Hematopoietic multipotent progenitor cell treated with erythropoietin and hydrocortisone succinate and interleukin-3 and kit ligand, for 8 days (in vitro differentiated cells): Measurements from ENCODE around the gene TMEM217.

Experiments used
- DNase-seq: peaks from one replicate; pipeline ENCODE4 v3.0.0-alpha.2; 2015

TMEM217 gene

DNA sequence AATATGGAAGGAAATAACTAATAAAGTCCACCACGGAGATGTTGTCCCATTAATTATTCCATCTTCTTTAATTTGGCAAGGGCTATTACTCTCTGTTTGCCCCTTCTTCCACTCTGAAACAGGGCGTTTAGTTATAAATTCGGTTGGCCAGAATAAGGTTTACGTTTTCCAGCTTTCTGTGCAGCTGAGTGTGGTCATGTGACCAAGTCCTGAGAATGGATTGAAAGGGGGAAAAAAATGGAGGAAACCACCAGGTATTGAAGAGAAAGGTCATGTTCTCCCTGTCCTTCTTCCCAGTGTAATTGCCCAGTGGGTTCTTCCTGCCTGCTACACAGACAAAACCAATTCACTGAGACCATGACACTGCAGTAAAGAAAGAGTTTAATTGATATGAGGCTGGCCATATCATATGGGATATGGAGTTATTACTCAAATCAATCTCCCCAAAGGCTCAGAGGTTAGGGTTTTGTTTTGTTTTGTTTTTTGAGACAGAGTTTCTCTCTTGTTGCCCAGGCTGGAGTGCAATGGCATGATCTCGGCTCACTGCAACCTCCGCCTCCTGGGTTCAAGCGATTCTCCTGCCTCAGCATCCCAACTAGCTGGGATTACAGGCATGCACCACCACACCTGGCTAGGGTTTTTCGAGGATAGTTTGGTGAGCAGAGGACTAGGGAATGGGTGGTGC lies 14.7 kb downstream of the TMEM217 start:
- no peak for DNase-seq

DNA sequence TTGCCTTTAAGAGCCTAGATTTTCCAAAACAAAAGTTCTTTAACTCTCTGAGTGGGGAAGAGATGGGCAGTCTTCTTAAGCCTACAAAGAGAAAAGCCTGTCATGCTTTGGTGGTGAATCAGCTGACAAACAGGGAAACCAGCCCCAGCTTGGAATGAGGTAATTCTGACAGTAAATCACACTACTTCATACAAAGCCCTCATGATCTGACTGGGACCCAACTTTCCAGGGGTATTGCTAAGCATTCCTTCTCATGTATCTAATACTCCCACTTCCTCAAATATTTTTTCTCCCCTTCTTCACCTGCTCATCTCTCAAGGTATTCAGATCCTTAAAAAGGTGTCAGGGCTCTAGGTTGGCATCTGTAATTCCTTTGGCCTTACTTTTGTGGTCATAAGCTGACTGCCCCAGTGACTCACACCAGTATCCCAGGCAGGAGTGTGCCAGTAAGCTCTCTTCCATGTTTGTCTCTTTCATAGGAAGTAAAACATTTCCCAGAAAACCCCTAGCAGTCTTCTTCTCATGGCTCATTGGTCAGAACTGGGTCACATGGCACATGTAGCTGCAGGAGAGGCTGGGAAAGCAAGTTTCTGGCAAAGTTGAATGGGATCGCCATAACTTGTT lies 15.4 kb downstream of the TMEM217 start:
- no peak for DNase-seq

DNA sequence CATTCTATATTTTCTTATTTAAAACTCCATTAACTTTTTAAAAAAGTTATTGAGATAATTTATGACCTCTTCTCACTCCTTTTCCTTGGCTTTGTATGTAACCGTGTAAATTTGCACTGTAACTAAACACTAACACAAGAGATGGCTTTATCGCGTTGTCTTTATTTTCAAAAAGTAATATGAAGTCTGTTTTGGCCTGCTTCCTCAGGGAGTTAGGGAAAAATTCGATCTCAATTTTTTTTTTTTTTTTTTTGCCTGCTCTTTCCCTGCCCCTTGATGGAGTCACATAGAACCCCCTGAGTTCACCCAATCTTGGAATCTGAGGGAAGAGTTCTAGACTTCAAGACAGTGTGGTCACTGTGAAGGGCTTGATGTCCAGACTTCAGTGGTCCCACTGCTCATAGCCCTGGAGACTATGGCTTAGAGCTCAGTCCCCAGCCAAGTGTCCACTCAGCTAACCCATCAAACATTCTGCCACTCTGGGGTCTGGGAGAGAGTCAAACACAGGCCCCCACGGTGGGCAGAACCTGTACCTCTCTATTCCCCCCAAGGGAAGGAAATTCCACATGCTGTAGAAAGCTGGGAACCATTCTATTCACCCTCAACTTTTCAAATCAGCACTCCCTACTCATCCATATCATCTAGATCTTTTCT lies 16.0 kb downstream of the TMEM217 start:
- DNase-seq, result no peak

- no peak for DNase-seq
These were observed 16.8 kb downstream of the TMEM217 start for GRCh38 chr6:37241131-37241530.

DNA sequence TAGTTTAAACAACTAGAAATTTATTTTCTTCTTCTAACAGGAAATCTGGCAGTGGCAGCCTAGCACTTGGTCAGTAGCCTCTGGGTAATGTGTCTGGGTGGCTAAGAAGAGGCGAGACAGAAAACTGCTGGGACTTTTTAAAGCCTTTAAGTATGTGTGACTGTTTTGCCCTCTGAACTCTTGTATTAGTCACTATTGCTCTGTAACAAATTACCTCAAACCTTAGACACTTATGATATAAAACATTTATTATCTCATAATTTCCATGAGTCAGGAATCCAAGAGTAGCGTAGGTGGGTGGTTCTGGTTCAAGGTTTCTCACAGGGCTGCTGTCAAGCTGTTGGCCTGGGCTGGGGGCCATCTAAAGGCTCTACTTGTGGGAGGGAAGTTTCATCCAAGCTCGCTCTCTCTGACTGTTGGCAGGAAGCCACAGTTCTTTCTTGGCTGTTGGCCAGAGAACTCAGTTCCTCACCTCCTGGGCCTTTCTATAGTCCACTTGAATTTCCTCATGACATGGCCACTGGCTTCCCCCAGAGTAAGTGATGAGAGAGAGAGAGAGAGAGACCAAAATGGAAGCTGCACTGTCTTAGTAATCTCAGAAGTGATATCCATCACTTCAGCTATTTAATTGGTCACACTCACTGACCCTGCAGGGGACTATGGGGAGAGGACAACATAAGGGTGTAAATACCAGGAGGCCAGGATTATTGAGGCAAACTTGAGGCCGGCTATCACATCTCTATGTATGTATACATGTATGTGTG lies 17.8 kb downstream of the TMEM217 start:
- peak; percentile 93 for DNase-seq

GRCh38 chr6:37239526-37239925 lies 18.4 kb downstream of the TMEM217 start:
- no peak for DNase-seq

DNA sequence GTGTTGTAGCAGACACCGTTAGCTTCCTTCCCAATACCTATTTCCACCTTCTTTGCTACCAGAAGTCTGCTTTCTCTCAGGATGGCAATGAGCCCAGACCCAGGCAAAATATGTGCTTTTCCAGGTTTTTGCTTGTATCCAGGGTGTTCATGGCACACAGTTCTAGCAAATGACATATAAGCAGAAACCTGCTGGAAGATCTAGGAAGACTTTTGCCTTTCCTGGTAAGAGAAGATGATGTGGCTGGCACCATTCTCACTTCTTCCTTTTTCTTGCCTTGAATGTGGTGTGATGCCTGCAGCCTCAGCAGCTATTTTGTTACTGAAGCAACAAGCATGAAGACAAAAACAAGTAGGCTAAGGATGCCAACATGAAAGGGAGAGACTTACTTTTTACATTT lies 19.6 kb downstream of the TMEM217 start:
- no peak for DNase-seq

GRCh38 chr6:37237789-37238188 lies 20.2 kb downstream of the TMEM217 start:
- no peak for DNase-seq

- DNase-seq, result no peak
These were observed 21.0 kb downstream of the TMEM217 start for GRCh38 chr6:37236921-37237320.

DNA sequence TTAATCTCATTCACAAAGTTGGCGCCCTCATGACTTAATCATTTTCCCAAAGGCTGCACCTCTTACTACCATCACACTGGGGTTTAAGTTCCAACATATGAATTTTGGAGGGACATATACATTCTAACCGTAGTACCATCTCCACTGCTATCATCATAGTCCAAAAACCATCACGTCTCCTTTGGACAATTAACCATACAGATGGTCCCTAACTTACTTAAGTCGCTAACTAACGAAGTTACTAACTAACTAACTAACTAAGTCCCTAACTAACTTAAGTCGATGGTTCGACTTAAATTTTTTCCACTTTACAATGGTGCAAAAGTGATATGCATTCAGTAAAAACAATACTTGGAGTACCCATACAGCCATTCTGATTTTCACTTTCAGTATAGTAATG lies 24.4 kb downstream of the TMEM217 start:
- no peak for DNase-seq

GRCh38 chr6:37232430-37233017 lies 25.4 kb downstream of the TMEM217 start:
- DNase-seq, result peak; percentile 43

GRCh38 chr6:37230104-37230503 lies 27.8 kb downstream of the TMEM217 start:
- DNase-seq, result no peak

DNA sequence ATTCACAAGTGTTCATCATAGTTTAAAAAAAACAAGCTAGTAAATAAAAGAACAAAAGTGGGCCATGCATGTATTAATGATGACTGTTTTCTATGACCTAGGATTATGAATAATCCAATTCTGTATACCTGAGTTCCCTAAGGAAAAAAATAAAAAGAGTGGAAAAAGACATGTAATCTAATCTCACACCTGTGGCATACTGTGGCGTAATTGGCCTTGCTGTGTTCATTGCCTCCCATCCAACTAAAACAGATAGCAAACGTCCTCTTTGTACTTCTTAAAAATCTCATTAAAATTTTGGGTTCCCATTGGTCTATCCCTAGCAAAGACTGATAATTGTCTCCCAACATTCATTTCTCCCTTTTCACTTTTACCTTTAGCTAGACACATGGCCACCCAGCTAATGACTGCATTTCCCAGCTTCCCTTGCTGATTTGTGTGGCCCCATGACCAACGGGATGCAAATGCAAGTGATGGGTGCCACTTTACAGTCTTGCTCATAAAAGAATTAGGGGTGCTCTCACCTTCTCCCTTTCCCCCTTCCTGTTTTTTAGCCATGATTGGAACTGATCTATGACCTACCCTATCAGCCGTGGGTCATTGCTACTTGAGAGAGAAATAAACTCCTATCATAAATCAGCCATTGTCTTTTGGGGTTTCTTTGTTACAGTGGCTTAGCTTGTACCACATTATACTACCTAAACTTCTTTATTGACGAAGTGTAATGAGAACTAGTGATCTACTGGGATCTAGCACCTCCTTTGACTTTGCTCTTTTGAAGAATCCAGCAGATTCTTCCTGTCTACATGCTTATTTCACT lies 32.4 kb downstream of the TMEM217 start:
- DNase-seq, result no peak

- DNase-seq, result no peak
These were observed 35.0 kb downstream of the TMEM217 start for GRCh38 chr6:37222992-37223391.

- DNase-seq, result peak; percentile 89
These were observed 35.6 kb downstream of the TMEM217 start for GRCh38 chr6:37222125-37222967.

GRCh38 chr6:37221585-37222124 lies 36.3 kb downstream of the TMEM217 start:
- DNase-seq, result no peak

- no peak for DNase-seq
These were observed 39.4 kb downstream of the TMEM217 start for GRCh38 chr6:37218511-37218910.

DNA sequence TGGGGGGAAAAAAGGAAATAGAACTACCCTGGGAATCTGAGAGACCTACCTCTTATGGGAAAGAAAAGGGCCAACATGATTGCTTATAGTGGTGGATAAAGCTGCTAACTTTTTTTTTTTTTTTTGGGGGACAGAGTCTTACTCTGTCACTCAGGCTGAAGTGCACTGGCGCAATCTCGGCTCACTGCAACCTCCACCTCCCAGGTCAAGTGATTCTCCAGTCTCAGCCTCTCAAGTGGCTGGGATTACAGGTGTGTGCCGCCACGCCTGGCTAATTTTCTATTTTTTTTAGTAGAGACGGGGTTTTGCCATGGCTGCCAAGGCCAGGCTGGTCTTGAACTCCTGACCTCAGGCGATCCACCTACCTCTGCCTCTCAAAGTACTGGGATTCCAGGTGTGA lies 39.9 kb downstream of the TMEM217 start:
- no peak for DNase-seq

GRCh38 chr6:37212268-37212667 lies 45.7 kb downstream of the TMEM217 start:
- DNase-seq, result no peak

DNA sequence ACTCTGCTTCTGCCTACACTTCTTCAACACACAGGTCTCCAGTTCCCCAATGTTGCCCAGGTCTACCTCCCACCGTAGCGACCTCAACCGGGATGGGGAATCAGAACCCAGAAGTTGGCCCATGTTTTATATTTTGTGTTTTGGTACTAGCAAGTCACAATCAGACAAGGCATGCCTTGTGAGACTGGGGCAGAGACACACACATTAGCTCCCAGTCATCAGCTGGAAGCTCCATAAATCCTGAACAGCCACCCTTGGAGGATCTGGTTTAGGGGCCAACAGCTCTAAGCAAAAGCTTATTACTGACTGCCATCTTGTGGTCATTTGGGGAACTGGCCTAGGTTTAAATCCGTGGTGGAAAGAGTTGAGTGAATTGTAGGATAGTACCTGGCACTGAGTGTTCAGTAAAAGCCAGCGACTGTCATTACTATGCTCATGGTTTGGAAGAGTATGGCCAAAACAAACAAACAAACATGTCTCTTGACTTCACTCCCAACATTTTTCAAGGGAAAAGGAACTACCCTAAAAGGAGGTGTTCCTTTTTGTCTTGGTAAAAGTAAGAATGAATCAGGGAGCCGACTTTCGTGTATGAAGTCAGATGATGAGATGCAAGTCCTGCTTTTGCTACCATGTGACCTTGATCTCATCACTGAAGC lies 47.5 kb downstream of the TMEM217 start:
- DNase-seq, result peak; percentile 93
